WTC11 (cell line): ENCODE measurements around the gene FAM53B.

Experiments
- CTCF ChIP-seq: fragments of 200-600 bp; IDR thresholded peaks from 2 replicates; pipeline ENCODE4 v1.8.0; 2022; ENCODE audit warnings: antibody characterized with exemption
- SP1 ChIP-seq: sonication (generic); formaldehyde crosslinking; conservative IDR thresholded peaks from 2 replicates; pipeline ENCODE4 v1.8.1; 2022; ENCODE audit warnings: missing genetic modification reagents

GRCh38 chr10:124624006-124624405 is 120.2 kb downstream of the FAM53B start:
- TF ChIP-seq CTCF: no peak
- no peak for TF ChIP-seq SP1 (CRISPR knock-in tag)
